ENCODE measurements around the gene KIAA1210. TPM values are rescaled to one million over a fixed set of nuclear protein-coding genes. Genes with fewer than 3 reads are reported as not detected.

Gene KIAA1210
- polyA plus RNA-seq (2011; rRNA removed) (not detected in 2 replicates), polyA minus RNA-seq (2011; rRNA and poly(A)+ RNA removed) (not detected in 2 replicates)

GRCh38 chrX:119127650-119128049 is at the start of gene KIAA1210:
KIAA1210 (minus strand) TSS chrX:119127812; CDS start chrX:119123642, 4,170 bp downstream.
- POLR2A ChIA-PET: no interaction called here
- H3K27me3 ChIP-seq (ENCODE audit: control insufficient read depth, insufficient read depth, low read length): no peaks in the 10 kb centered on the region
- CTCF ChIA-PET: interaction anchor here (1.6 kb wide), 1 partner anchor 11 kb away, joined by 3 read pairs; no protein-coding TSS in a partner anchor

GRCh38 chrX:119177278-119177677 is 49.7 kb upstream of the KIAA1210 start:
- ChIA-PET CTCF (interaction anchor here (0.6 kb wide), 1 partner anchor 169 kb away, joined by 3 read pairs; no protein-coding TSS in a partner anchor), POLR2A (no interaction called here)
- Histone ChIP-seq H3K36me3 (ENCODE audit: control insufficient read depth, insufficient read depth, low read length) (no peaks in the 10 kb centered on the region), H3K27me3 (ENCODE audit: control insufficient read depth, insufficient read depth, low read length) (no peaks in the 10 kb centered on the region), H3K4me3 (ENCODE audit: low read depth, low read length) (no peak overlapping the region)
- TF ChIP-seq CTCF (IDR thresholded peaks at IDR 0.05; ENCODE audit: insufficient read depth, low read depth, low read length): no peak
- no peak for DNase-seq (ENCODE audit: low read depth)

More at GRCh38 chrX:119127650-119128049, at the start of gene KIAA1210:
- TF ChIP-seq CTCF (IDR thresholded peaks at IDR 0.05; ENCODE audit: insufficient read depth, low read depth, low read length): no peak
- no peak for DNase-seq (ENCODE audit: low read depth)
- Histone ChIP-seq H3K36me3 (ENCODE audit: control insufficient read depth, insufficient read depth, low read length) (no peaks in the 10 kb centered on the region), H3K4me3 (ENCODE audit: low read depth, low read length) (no peak within 1 kb of the TSS)

GRCh38 chrX:119174900-119175299 is 47.3 kb upstream of the KIAA1210 start:
- ChIA-PET POLR2A (no interaction called here), CTCF (no interaction called here)
- no peak for TF ChIP-seq CTCF (IDR thresholded peaks at IDR 0.05; ENCODE audit: insufficient read depth, low read depth, low read length)
- Histone ChIP-seq H3K27me3 (ENCODE audit: control insufficient read depth, insufficient read depth, low read length) (no peaks in the 10 kb centered on the region), H3K36me3 (ENCODE audit: control insufficient read depth, insufficient read depth, low read length) (no peaks in the 10 kb centered on the region), H3K4me3 (ENCODE audit: low read depth, low read length) (no peak overlapping the region)
- DNase-seq (ENCODE audit: low read depth): no peak

- Histone ChIP-seq H3K4me3 (ENCODE audit: low read depth, low read length) (no peak overlapping the region), H3K36me3 (ENCODE audit: control insufficient read depth, insufficient read depth, low read length) (no peaks in the 10 kb centered on the region), H3K27me3 (ENCODE audit: control insufficient read depth, insufficient read depth, low read length) (no peaks in the 10 kb centered on the region)
- no peak for TF ChIP-seq CTCF (IDR thresholded peaks at IDR 0.05; ENCODE audit: insufficient read depth, low read depth, low read length)
- no peak for DNase-seq (ENCODE audit: low read depth)
- ChIA-PET CTCF (interaction anchor here (1.3 kb wide), 1 partner anchor 49 kb away, joined by 3 read pairs; no protein-coding TSS in a partner anchor), POLR2A (interaction anchor here (0.6 kb wide), 1 partner anchor 539 kb away, joined by 3 read pairs; no protein-coding TSS in a partner anchor)
Observed at GRCh38 chrX:119168104-119168503, 40.5 kb upstream of the KIAA1210 start.

- Histone ChIP-seq H3K4me3 (ENCODE audit: low read depth, low read length) (no peak overlapping the region), H3K36me3 (ENCODE audit: control insufficient read depth, insufficient read depth, low read length) (no peaks in the 10 kb centered on the region), H3K27me3 (ENCODE audit: control insufficient read depth, insufficient read depth, low read length) (no peaks in the 10 kb centered on the region)
- DNase-seq (ENCODE audit: low read depth): no peak
- TF ChIP-seq CTCF (IDR thresholded peaks at IDR 0.05; ENCODE audit: insufficient read depth, low read depth, low read length): no peak
- ChIA-PET CTCF (no interaction called here), POLR2A (no interaction called here)
Observed at GRCh38 chrX:119158226-119158625, 30.6 kb upstream of the KIAA1210 start.

Measured in BJ (cell line).